Stomach smooth muscle (tissue), 2 donors: ENCODE results near the gene KIF3B.
A peak's percentile ranks its signal among the peaks of the same experiment; 100 is the strongest.
"Not testable (repeated sequence)": the region's sequence is repeated elsewhere in the genome, so short reads cannot be mapped to it uniquely, and the experiment has no call there.

ENCODE experiments used
- H3K27ac ChIP-seq: one replicate; pipeline ENCODE4 v1.7.0; 2013; ENCODE audit warnings: mild to moderate bottlenecking, low read length, inconsistent platforms
- H3K27me3 ChIP-seq, 2 donors: one replicate each; pipeline ENCODE4 v1.7.0; 2013; ENCODE audit warnings: low read length in 2 of 2; ENCODE audit not compliant: insufficient read depth in 2 of 2, control insufficient read depth in 1 of 2
- H3K36me3 ChIP-seq, 2 donors: one replicate each; pipeline ENCODE4 v1.7.0; 2013; ENCODE audit warnings: low read length in 2 of 2; ENCODE audit not compliant: control insufficient read depth in 2 of 2, insufficient read depth in 2 of 2
- H3K4me1 ChIP-seq: one replicate; pipeline ENCODE4 v1.7.0; 2013; ENCODE audit warnings: low read length; ENCODE audit not compliant: control insufficient read depth, insufficient read depth
- H3K4me3 ChIP-seq, 2 donors: one replicate each; pipeline ENCODE4 v1.7.0; 2013; ENCODE audit warnings: low read length in 2 of 2
- H3K9ac ChIP-seq, 2 donors: one replicate each; pipeline ENCODE4 v1.7.0; 2013; ENCODE audit warnings: low read length in 2 of 2, mild to moderate bottlenecking in 1 of 2
- H3K9me3 ChIP-seq, 2 donors: one replicate each; pipeline ENCODE4 v1.7.0; 2013; ENCODE audit warnings: low read length in 2 of 2; ENCODE audit not compliant: control insufficient read depth in 2 of 2
- donor health status: healthy.
- donor health status: Pancreatic carcinoma.

The KIF3B gene

GRCh38 chr20:32329817-32330554 lies 52.5 kb downstream of the KIF3B start:
- Histone ChIP-seq H3K36me3 (peaks cover 32 to 47% of the 10 kb centered on the region in 2 donors), H3K9ac (no peak overlapping the region), H3K4me3 (no peak overlapping the region), H3K27ac (no peak overlapping the region), H3K9me3 (no peaks in the 10 kb centered on the region), H3K27me3 (no peaks in the 10 kb centered on the region), H3K4me1 (no peaks in the 10 kb centered on the region)

- Histone ChIP-seq H3K36me3 (peaks cover 32 to 47% of the 10 kb centered on the region in 2 donors), H3K9me3 (no peaks in the 10 kb centered on the region), H3K4me3 (no peak overlapping the region), H3K9ac (no peak overlapping the region), H3K27me3 (no peaks in the 10 kb centered on the region), H3K4me1 (no peaks in the 10 kb centered on the region), H3K27ac (no peak overlapping the region)
These were observed 53.1 kb downstream of the KIF3B start for GRCh38 chr20:32330555-32330897.

- Histone ChIP-seq H3K27ac (no peak overlapping the region), H3K36me3 (peaks cover 25 to 35% of the 10 kb centered on the region in 2 donors), H3K27me3 (no peaks in the 10 kb centered on the region), H3K4me3 (no peak overlapping the region), H3K9me3 (no peaks in the 10 kb centered on the region), H3K4me1 (no peaks in the 10 kb centered on the region), H3K9ac (no peak overlapping the region)
These were observed 55.2 kb downstream of the KIF3B start for GRCh38 chr20:32332614-32333013.

- no peak overlapping the region for H3K4me3 ChIP-seq
- H3K36me3 ChIP-seq = peaks cover 25 to 35% of the 10 kb centered on the region in 2 donors
- no peak overlapping the region for H3K9ac ChIP-seq
- H3K27ac ChIP-seq = no peak overlapping the region
- H3K9me3 ChIP-seq = no peaks in the 10 kb centered on the region
- H3K4me1 ChIP-seq = no peaks in the 10 kb centered on the region
- H3K27me3 ChIP-seq = no peaks in the 10 kb centered on the region
These were observed 55.9 kb downstream of the KIF3B start for GRCh38 chr20:32333181-32333987.

- no peaks in the 10 kb centered on the region for H3K9me3 ChIP-seq
- no peak overlapping the region for H3K27ac ChIP-seq
- H3K36me3 ChIP-seq = peaks cover 25 to 35% of the 10 kb centered on the region in 2 donors
- no peaks in the 10 kb centered on the region for H3K27me3 ChIP-seq
- H3K4me3 ChIP-seq = no peak overlapping the region
- H3K9ac ChIP-seq = peak overlapping the region in 1 of 2 donors; percentile 5
- H3K4me1 ChIP-seq = no peaks in the 10 kb centered on the region
These were observed 56.8 kb downstream of the KIF3B start for GRCh38 chr20:32333988-32334885.

- Histone ChIP-seq H3K9ac (peak overlapping the region in 1 of 2 donors; percentile 2), H3K4me1 (no peaks in the 10 kb centered on the region), H3K27ac (no peak overlapping the region), H3K27me3 (no peaks in the 10 kb centered on the region), H3K36me3 (peaks cover 7 to 16% of the 10 kb centered on the region in 2 donors), H3K4me3 (no peak overlapping the region), H3K9me3 (no peaks in the 10 kb centered on the region)
These were observed 59.5 kb downstream of the KIF3B start for GRCh38 chr20:32336918-32337347.

- H3K9me3 ChIP-seq = no peaks in the 10 kb centered on the region
- H3K36me3 ChIP-seq = peaks cover 3 to 9% of the 10 kb centered on the region in 2 donors
- no peaks in the 10 kb centered on the region for H3K4me1 ChIP-seq
- no peak overlapping the region for H3K4me3 ChIP-seq
- no peak overlapping the region for H3K27ac ChIP-seq
- H3K9ac ChIP-seq = no peak overlapping the region
- H3K27me3 ChIP-seq = no peaks in the 10 kb centered on the region
These were observed 60.6 kb downstream of the KIF3B start for GRCh38 chr20:32337937-32338661.

GRCh38 chr20:32338665-32339064 lies 61.2 kb downstream of the KIF3B start:
- H3K9me3 ChIP-seq = no peaks in the 10 kb centered on the region
- H3K27ac ChIP-seq = no peak overlapping the region
- no peaks in the 10 kb centered on the region for H3K27me3 ChIP-seq
- no peak overlapping the region for H3K9ac ChIP-seq
- peaks cover 3 to 7% of the 10 kb centered on the region in 2 donors for H3K36me3 ChIP-seq
- no peaks in the 10 kb centered on the region for H3K4me1 ChIP-seq
- no peak overlapping the region for H3K4me3 ChIP-seq

GRCh38 chr20:32339116-32339515 lies 61.7 kb downstream of the KIF3B start:
- Histone ChIP-seq H3K27ac (no peak overlapping the region), H3K36me3 (peaks cover 3 to 5% of the 10 kb centered on the region in 2 donors), H3K27me3 (no peaks in the 10 kb centered on the region), H3K4me1 (no peaks in the 10 kb centered on the region), H3K9ac (no peak overlapping the region), H3K4me3 (no peak overlapping the region), H3K9me3 (no peaks in the 10 kb centered on the region)

GRCh38 chr20:32341053-32341452 lies 63.6 kb downstream of the KIF3B start:
- H3K27ac ChIP-seq, H3K9ac ChIP-seq, H3K9me3 ChIP-seq, H3K36me3 ChIP-seq, H3K4me3 ChIP-seq, H3K4me1 ChIP-seq, H3K27me3 ChIP-seq: not testable (repeated sequence)
